Glomerular visceral epithelial cell (primary cell): ENCODE results near the gene SPARCL1.
"Not testable (repeated sequence)": the region's sequence is repeated elsewhere in the genome, so short reads cannot be mapped to it uniquely, and the experiment has no call there.

Source experiments
- DNase-seq: peaks from one replicate; pipeline ENCODE4 v3.0.0-alpha.2; 2016; ENCODE audit errors: extremely low spot score

Gene SPARCL1

DNA sequence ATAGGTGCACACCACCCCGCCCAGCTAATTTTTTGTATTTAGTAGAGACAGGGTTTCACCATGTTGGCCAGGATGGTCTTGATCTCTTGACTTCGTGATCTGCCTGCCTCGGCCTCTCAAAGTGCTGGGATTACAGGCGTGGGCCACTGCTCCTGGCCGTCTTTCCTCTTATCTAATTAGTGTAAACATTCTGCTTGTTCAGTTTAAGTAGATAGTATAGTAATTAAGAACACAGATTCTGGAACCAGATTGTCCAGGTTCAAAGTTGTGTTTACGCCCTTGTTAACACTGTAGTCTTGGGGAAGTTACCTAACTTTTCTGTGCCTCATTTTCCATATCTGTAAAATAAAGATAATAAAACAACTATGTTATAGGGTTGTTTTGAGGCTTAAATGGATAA is 82.8 kb downstream of the SPARCL1 start:
- DNase-seq: not testable (repeated sequence)

DNA sequence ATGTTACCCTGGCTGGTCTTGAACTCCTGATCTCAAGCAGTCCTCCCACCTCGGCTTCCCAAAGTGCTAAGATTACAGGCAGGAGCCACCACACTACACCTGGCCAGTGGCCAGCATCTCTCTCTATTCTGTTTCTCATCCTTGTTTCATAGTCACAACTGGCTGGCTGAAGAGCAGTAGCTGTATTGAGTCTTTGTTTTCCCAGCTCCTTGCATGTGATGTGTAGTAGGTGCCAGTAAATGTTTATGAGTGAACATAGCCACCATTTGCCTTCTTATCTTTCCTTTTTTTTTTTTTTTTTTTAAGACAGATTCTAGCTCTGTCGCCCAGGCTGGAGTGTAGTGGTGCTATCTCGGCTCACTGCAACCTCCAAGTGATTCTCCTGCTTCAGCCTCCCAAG is 83.2 kb downstream of the SPARCL1 start:
- no peak for DNase-seq

DNA sequence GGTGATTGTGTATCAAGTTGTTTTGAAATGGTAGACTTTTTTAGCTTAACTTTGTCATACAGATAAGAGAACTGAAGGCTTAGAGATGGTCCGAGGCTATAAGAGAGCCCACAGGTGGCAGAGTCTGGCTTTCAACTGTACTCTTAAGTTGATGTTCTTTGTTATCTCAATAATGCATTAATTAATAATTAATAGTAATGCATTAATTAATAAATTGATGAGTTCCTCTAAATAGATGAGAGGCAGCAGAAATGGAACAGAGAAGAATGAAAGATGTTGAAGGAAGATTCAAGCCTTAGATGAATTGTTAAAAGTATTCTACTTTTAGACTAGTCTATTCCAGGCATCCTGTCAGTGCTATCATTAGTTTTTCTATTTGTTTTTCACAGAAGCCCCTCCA is 84.4 kb downstream of the SPARCL1 start:
- no peak for DNase-seq

DNA sequence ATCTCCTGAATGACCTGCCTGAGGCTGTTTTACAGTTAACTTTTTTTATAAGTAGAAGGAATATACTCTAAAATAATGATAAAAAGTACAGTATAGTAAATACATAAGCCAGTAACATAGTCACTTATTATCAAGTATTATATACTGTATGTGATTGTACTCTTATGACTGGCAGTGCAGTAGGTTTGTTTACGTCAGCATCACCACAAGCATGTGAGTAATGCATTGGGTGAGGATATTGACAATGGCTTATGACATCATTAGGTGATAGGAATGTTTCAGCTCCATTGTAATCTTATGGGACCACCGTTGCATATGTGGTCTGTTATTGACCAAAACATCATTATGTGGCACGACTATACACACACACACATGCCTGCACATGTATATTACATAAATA is 86.3 kb downstream of the SPARCL1 start:
- no peak for DNase-seq

DNA sequence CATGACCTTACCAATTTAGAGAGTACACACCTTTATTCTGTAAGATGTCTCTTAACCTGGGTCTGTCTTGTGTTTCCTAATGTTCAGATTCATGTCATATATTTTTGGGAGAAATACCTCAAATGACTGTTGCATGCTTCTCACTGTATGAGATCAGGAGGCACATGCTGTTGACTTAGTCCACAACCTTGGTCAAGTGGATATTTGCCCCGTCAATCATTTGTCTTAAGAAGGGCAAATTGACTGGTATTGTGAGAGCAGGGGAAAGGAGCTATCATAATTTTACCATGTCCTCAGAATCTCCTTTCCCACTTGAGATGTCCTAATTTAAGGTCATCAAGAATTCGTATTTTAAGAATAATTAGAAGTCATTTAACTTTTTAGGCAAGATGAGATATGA is 95.8 kb downstream of the SPARCL1 start:
- no peak for DNase-seq

DNA sequence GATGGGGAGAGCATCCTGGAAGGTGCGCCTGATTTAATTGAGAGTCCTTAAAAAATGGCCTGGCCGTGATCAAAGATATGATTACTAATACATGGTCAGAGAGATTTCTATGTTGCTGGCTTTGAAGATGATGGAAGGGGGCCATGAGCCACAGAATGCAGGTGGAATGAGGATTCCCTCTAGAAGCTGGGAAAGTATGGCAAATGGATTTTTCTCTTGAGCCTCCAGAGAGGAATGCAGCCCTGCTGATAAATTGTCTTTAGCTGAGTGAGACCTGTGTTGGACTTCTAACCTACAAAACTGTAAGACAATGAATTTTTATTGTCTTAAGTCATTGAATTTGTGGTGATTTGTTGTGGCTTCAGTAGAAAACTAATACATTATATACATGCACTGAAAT is 99.1 kb downstream of the SPARCL1 start:
- no peak for DNase-seq

DNA sequence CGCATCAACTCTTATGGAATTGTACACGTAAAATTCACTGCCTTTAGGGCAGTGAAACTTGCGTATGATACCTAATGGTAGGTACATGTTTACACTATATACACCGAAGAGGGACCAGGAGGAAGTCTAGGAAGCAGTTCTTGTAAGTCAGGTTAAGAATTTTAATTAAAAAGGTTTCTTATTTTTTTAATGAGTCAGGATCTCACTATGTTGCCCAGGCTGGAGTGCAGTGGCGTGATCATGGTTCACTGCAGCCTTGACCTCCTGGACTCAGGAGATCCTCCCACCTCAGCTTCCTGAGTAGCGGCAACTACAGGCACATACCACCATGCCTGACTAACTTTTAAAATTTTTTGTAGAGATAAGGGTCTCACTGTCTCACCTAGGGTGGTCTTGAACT is 100.2 kb downstream of the SPARCL1 start:
- no peak for DNase-seq

DNA sequence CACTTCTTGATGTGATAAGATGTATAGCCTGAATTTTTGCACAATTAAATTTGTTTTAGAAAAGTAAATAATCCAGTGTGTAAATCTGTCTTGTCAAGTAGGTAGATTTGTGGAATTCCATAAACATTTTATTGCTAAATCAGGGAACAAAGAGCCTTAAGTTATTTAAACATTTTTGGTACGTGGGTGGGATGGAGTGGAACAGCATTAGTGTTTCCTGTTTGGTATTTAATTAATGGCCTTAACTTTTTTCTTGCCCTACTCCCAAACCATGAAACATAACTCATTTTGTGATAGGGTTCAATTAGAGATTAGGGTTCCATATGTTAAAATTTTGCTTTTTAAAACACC is 101.7 kb downstream of the SPARCL1 start:
- no peak for DNase-seq

DNA sequence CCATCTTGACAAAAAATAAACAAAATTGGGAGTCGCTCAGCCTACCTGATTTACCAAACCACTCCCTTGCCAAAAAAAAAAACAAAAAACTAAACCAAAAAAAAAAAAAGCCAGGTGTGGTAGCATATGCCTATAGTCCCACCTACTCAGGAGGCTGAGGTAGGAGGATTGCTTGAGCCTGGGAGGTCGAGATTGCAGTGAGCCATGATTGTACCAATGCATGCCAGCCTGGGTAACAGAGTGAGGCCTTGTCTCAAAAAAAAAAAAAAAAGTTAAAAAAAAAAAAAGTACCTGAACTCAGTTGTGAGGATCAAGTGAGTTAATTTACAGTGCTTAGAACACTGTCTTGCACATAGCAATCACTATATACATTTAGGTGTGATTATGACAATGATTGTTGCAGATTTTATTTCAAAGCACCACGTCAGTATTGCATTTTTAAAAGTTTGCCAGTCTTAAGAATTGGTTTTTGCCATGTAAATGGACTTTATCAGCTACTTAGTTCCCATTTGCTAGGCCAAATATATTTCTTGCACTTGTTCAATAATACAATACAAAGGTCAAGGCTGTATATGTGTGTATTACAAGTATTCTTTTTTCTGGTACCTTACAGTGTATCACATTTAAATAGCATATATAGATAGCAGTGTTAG is 102.2 kb downstream of the SPARCL1 start:
- DNase-seq: no peak

DNA sequence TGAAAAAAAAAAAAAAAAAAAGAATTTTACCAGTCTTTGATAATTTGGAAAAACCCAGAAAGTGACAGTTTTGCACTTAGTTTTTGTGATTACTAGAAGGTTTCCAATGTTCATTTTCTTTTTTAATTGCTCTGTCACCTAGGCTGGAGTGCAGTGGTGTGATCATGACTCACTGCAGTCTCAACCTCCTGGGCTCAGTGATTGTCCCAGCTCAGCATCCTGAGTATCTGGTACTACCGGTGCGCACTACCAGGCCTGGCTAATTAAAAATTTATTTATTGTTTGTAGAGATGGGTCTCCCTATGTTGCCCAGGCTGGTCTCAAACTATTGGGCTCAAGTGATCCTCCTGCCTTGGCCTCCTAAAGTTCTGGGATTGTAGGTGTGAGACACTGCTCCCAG is 103.5 kb downstream of the SPARCL1 start:
- no peak for DNase-seq

DNA sequence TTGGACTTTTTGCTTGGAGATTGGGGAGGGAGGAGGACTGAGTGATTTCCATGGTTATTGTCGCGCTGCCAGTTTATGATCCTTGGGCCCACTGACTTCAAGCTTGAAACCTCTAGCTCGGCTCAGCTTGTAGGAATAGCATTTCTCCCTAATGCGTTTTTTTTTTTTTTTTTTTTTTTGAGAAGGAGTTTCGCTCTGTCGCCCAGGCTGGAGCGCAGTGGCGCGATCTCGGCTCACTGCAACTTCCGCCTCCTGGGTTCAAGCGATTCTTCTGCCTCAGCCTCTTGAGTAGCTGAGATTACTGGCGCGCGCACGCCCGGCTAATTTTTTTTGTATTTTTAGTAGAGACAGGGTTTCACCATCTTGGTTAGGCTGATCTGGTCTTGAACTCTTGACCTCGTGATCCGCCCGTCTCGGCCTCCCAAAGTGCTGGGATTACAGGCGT is 105.1 kb downstream of the SPARCL1 start:
- DNase-seq: peak; percentile 16
